Keratinocyte (primary cell): ENCODE measurements around the gene CLEC7A. TPM values are rescaled to one million over a fixed set of nuclear protein-coding genes. Genes with fewer than 3 reads are reported as not detected.

Experiments
- DNase-seq: peaks from one replicate; pipeline ENCODE4 v3.0.0-alpha.2; 2011; ENCODE audit warnings: low read depth, missing footprints, low spot score
- FAIRE-seq: peaks from 2 replicates; lab custom pipeline; 2011; peaks lifted over from hg19 to GRCh38; lab: Jason Lieb, UNC
- H2AFZ ChIP-seq: 2 replicates; pipeline ENCODE4 v1.6.0; 2012; ENCODE audit warnings: low read length, control low read depth, inconsistent platforms; ENCODE audit not compliant: control insufficient read depth
- H3K27ac ChIP-seq: 2 replicates; pipeline ENCODE4 v1.5.1; 2011; ENCODE audit warnings: low read length; ENCODE audit not compliant: control insufficient read depth, insufficient read depth
- H3K27me3 ChIP-seq: 3 replicates; pipeline ENCODE4 v1.6.0; 2011; ENCODE audit warnings: low read length; ENCODE audit not compliant: control insufficient read depth, insufficient read depth; ENCODE audit errors: extremely low read depth
- H3K36me3 ChIP-seq, 2 experiments: 2 replicates in 1 of 2; 3 replicates in 1 of 2; pipeline ENCODE4 v1.5.1; 2011; ENCODE audit warnings: low read length in 2 of 2, mild to moderate bottlenecking in 1 of 2; ENCODE audit not compliant: control insufficient read depth in 2 of 2, insufficient read depth in 2 of 2; ENCODE audit errors: extremely low read depth in 1 of 2
- H3K4me1 ChIP-seq: 3 replicates; pipeline ENCODE4 v1.5.1; 2011; ENCODE audit warnings: low read length; ENCODE audit not compliant: control insufficient read depth, insufficient read depth; ENCODE audit errors: extremely low read depth
- H3K4me2 ChIP-seq: 3 replicates; pipeline ENCODE4 v1.6.0; 2011; ENCODE audit warnings: low read depth, low read length; ENCODE audit not compliant: control insufficient read depth, insufficient read depth; ENCODE audit errors: extremely low read depth
- H3K4me3 ChIP-seq, 3 experiments: fragments of 200-600 bp in 1 of 3; sonication (generic) in 1 of 3; 2 replicates in 2 of 3; 3 replicates in 1 of 3; pipeline ENCODE4 v1.5.1; 2011 to 2016; ENCODE audit warnings: low read length in 3 of 3, mild to moderate bottlenecking in 3 of 3, control low read depth in 2 of 3, inconsistent platforms in 1 of 3, low read depth in 1 of 3, mixed read lengths in 1 of 3, mixed run types in 1 of 3, moderate library complexity in 1 of 3; ENCODE audit not compliant: control insufficient read depth in 2 of 3, insufficient read depth in 2 of 3; ENCODE audit errors: extremely low read depth in 1 of 3
- H3K79me2 ChIP-seq: 2 replicates; pipeline ENCODE4 v1.6.0; 2012; ENCODE audit warnings: low read length; ENCODE audit not compliant: control insufficient read depth, insufficient read depth
- H3K9ac ChIP-seq: 3 replicates; pipeline ENCODE4 v1.6.0; 2011; ENCODE audit warnings: low read length; ENCODE audit not compliant: control insufficient read depth, insufficient read depth; ENCODE audit errors: extremely low read depth
- H3K9me1 ChIP-seq: 3 replicates; pipeline ENCODE4 v1.6.0; 2011; ENCODE audit warnings: low read length; ENCODE audit not compliant: control insufficient read depth, insufficient read depth; ENCODE audit errors: extremely low read depth
- H3K9me3 ChIP-seq: 2 replicates; pipeline ENCODE4 v1.5.1; 2012; ENCODE audit warnings: low read depth, low read length; ENCODE audit not compliant: control insufficient read depth
- H4K20me1 ChIP-seq: 3 replicates; pipeline ENCODE4 v1.6.0; 2011; ENCODE audit warnings: low read length; ENCODE audit not compliant: control insufficient read depth, insufficient read depth; ENCODE audit errors: extremely low read depth
- CTCF ChIP-seq, 3 experiments: IDR thresholded peaks in 1 of 3; conservative IDR thresholded peaks in 1 of 3; optimal IDR thresholded peaks in 1 of 3; 2 replicates in 2 of 3; 3 replicates in 1 of 3; pipeline versions ENCODE3 to v1.5.1; 2011; ENCODE audit warnings: low read length in 3 of 3, mild to moderate bottlenecking in 3 of 3, moderate library complexity in 2 of 3, control low read depth in 1 of 3, inconsistent platforms in 1 of 3; ENCODE audit not compliant: insufficient read depth in 2 of 3; ENCODE audit errors: extremely low read depth in 1 of 3
- EZH2 ChIP-seq: IDR thresholded peaks from one replicate; pipeline ENCODE4 v1.6.1; 2012; ENCODE audit warnings: inconsistent platforms, mild to moderate bottlenecking, low read length, moderate library complexity
- dilution Hi-C: fragments of 300-500 bp; cut with MboI; formaldehyde crosslinking; loops from one replicate; pipeline ENCODE4 v1.7.0; 2020; ENCODE audit warnings: low sequenced_read_pairs; ENCODE audit not compliant: extremely low pct_ligation_motif_present
- polyA plus RNA-seq, 5 experiments: library from polyadenylated mRNA; depleted of rRNA in 3 of 5; stranded (reverse) in 3 of 5; stranded (forward) in 1 of 5; unstranded in 1 of 5; fragments of >200 nt; gene quantifications; 1 replicate in 1 of 5; 2 replicates in 3 of 5; 3 replicates in 1 of 5; pipeline versions ENCODE4 v1.2.1 to v1.2.3, GENCODE V29; 2011 to 2012; ENCODE audit warnings: missing spikeins in 2 of 5, low read depth in 1 of 5, low replicate concordance in 1 of 5

CLEC7A gene
- polyA plus RNA-seq, 1 donor (not counting 4 experiments of a cell fraction or from before 2014, with no cell fraction given) = 0.62 TPM

DNA sequence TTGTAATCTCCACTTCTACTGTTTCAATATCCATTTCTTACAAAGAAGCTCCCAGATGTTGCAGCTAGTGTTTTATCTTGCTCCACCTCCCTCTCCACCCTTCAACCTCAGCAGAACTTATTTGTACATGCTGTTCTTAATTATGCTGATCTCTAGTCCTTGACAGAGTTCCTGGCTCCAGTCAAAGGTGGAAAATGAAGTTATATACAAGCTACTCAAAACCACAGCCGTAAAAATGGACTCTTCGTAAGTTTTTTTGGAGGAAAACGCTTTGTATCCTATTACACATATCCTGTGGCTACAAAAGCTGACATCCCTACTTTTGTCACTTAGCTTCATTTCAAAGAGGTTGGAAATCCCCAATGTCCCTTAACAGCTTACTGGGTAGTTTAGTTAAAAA is 32.5 kb downstream of the CLEC7A start:
- Histone ChIP-seq H3K4me2 (no peak overlapping the region), H3K36me3 (no peaks in the 10 kb centered on the region), H4K20me1 (no peaks in the 10 kb centered on the region), H3K9me3 (no peaks in the 10 kb centered on the region), H3K27me3 (no peaks in the 10 kb centered on the region), H2AFZ (peak overlapping the region; percentile 69), H3K9me1 (no peaks in the 10 kb centered on the region), H3K4me1 (no peaks in the 10 kb centered on the region), H3K27ac (no peak overlapping the region), H3K9ac (no peak overlapping the region), H3K79me2 (no peaks in the 10 kb centered on the region), H3K4me3 (no peak overlapping the region)
- dilution Hi-C loops = no loop called here
- FAIRE-seq (no peak), DNase-seq (no peak)
- no peak for TF ChIP-seq EZH2
- no peak for TF ChIP-seq CTCF (optimal IDR thresholded peaks at IDR 0.05 in 1 of 3, IDR thresholded peaks at IDR 0.05 in 1 of 3, conservative IDR thresholded peaks at IDR 0.05 in 1 of 3; ENCODE audit: extremely low read depth in 1 of 3, insufficient read depth in 2 of 3, low read length in 3 of 3)

DNA sequence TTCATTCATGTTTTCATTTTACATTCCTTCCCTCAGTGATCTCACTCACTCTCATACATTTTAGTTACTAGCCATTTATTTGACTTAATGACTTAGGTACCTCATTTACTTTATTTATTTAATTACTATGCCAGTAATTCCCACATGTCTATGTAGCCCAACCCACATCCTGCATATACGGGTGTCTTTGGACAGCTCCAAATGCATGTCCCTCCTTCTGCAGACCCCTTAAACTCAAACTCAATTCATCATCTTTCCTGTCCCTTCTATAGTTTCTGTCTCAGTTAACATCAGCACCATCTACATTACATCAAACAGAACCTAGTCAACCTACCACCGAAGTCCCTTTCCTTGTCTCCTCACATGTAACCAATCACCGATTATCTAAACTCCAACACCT is 34.0 kb downstream of the CLEC7A start:
- dilution Hi-C loops = no loop called here
- Histone ChIP-seq H3K4me2 (no peak overlapping the region), H3K4me1 (no peaks in the 10 kb centered on the region), H4K20me1 (no peaks in the 10 kb centered on the region), H3K9ac (no peak overlapping the region), H3K79me2 (no peaks in the 10 kb centered on the region), H3K4me3 (no peak overlapping the region), H3K9me1 (no peaks in the 10 kb centered on the region), H3K36me3 (no peaks in the 10 kb centered on the region), H3K27me3 (no peaks in the 10 kb centered on the region), H2AFZ (no peak overlapping the region), H3K27ac (no peak overlapping the region), H3K9me3 (no peaks in the 10 kb centered on the region)
- no peak for FAIRE-seq
- DNase-seq = no peak
- no peak for TF ChIP-seq CTCF (optimal IDR thresholded peaks at IDR 0.05 in 1 of 3, IDR thresholded peaks at IDR 0.05 in 1 of 3, conservative IDR thresholded peaks at IDR 0.05 in 1 of 3; ENCODE audit: extremely low read depth in 1 of 3, insufficient read depth in 2 of 3, low read length in 3 of 3)
